GM23248 (cell line): ENCODE results near the gene CCDC138.

Experiments
- EZH2 ChIP-seq: fragments of 200-600 bp; sonication (generic); IDR thresholded peaks from 2 replicates; pipeline ENCODE4 v1.6.1; 2018; ENCODE audit warnings: antibody characterized with exemption, mild to moderate bottlenecking; ENCODE audit not compliant: insufficient read depth, poor library complexity, severe bottlenecking
- EZH2phosphoT487 ChIP-seq: fragments of 200-600 bp; sonication (generic); IDR thresholded peaks from 2 replicates; pipeline ENCODE4 v1.6.1; 2018; ENCODE audit warnings: antibody characterized with exemption, moderate library complexity, mild to moderate bottlenecking, low read depth; ENCODE audit not compliant: insufficient read depth

DNA sequence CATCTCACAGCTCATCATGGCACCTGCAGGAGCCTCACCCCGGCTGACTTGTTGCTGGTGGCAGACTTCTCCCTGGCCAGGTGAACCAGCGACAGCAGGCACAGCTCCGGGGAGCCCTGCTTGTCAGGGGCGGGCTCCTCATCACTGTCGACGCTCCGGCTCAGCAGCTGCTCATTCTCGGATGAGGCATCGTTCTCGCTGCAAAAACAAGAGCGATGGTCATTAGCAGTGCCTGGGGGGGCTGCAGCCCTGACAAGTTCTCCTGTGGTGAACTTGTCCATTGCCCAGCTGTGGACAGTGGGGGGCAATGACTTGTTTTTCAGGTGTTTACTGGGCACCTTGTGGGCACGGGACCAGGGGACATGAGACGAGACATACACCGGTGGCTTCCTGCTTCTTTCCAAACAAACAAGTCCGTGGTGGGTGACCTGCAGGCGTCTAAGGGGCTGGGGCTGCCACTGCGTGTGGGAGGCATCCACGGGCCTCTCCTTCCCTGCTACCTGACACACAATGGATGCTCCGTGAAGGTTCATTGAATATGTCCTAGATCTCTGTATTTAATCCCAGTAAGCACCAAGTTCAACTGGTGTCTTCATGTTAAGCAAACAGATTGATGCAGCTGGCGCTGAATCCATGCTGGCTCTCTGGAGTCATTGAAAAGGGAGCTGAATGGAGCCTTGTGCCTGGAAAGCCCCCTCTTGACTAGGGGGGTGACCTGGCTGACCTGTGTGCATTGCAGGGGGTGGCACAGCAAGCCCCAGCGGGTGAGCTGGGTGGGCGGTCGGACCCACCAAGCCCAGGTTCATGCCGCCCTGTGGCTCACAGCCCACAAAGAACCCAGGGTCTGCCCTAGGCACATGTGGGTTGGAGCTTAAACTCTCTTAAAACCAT, 121.5 kb downstream of the CCDC138 start:
- TF ChIP-seq EZH2 (no peak), EZH2phosphoT487 (no peak)
